GM19238 (cell line): Measurements from ENCODE around the gene BEND7.

Source experiments
- DNase-seq: peaks from one replicate; pipeline ENCODE4 v3.0.0; 2011; ENCODE audit warnings: low spot score; ENCODE audit not compliant: insufficient read length

BEND7 gene

DNA sequence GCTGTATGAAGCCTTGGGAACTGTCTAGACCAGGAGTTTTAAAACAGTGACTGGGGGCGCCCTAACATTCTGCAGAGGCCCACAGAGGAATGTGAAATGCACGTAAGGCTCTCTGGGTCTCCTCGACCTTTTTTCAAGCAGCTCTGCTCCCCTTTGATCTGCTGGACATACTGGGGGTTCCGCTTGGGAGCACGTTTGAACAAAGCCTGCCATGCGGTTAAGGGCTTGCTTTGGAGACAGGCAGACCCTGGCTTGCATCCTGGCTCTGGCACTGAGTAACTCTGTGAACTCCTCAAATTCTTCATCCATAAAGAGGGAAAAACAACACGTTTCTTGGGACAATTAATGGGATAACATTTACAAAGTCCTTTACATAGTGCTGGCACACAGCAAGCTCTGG is 7.8 kb downstream of the BEND7 start:
- DNase-seq = no peak

GRCh38 chr10:13520194-13520593 is 8.6 kb downstream of the BEND7 start:
- no peak for DNase-seq

DNA sequence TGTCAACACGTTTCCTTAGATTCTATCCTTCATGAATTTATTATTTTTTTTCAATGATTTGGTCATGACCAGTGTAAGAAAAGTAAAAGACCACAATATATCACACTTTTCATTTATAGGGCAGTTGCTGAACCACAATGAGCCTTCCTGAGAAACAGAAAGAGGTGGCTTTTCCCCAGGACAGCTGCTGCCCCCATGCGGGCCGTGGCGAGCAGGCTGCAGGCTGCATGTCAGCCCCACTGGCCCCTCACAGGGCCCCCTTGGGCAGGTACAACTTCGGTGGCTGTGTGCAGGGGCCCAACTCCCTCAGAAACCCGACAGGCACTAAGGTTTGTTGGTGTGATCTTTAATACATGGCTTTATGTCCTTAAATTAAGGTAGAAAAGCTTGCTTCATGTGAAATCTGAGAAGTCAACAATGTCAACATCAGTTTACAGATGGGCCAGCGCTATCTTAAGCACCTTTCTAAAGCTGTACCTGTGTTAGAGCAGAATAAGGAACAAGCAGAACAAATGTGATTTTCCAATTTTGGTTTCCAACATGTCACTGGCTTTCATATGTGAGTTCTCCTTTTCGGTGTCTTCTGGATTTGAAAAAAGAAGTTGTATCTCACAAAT is 10.6 kb downstream of the BEND7 start:
- no peak for DNase-seq

GRCh38 chr10:13517675-13518074 is 11.1 kb downstream of the BEND7 start:
- DNase-seq = no peak

DNA sequence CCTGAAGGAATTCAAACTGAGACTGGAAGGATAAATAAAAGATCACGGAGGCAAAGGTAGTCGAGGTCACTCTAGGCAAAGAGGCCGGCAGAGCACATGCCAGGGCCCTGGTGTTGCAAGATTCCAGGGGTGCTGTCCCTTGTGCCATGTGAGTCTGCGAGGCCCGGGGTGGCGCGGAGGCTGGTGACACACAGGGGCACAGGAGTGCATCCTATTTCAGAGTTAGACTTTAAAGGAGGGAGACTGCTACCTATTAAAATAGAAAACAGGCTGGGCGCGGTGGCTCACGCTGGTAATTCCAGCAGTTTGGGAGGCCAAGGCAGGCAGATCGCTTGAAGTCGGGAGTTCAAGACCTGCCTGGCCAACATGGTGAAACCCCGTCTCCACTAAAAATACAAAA is 12.6 kb downstream of the BEND7 start:
- DNase-seq = no peak

GRCh38 chr10:13515467-13515866 is 13.3 kb downstream of the BEND7 start:
- DNase-seq = no peak

DNA sequence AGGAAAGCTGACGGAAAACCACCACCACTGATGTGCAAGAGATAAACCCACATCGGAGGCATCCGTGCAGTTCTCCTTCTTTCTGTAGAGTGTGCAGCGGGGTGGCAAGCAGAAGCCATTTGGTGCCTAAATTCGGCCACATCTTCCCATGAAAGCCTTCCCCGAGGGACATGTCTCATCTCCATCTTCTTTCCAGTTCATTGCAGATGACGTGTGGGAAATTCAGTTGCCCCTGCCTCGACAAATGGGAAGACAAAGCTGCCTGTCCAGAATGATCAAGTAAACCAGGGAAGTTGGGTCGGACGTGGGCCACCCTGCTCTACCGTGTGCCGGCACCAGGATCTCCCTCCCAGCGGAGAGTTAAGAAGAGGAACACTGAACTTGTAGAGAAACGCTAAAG is 14.5 kb downstream of the BEND7 start:
- DNase-seq = no peak

- DNase-seq = no peak
Measured at GRCh38 chr10:13512564-13512963, 16.2 kb downstream of the BEND7 start.

- DNase-seq = no peak
Measured at GRCh38 chr10:13511409-13511808, 17.4 kb downstream of the BEND7 start.

DNA sequence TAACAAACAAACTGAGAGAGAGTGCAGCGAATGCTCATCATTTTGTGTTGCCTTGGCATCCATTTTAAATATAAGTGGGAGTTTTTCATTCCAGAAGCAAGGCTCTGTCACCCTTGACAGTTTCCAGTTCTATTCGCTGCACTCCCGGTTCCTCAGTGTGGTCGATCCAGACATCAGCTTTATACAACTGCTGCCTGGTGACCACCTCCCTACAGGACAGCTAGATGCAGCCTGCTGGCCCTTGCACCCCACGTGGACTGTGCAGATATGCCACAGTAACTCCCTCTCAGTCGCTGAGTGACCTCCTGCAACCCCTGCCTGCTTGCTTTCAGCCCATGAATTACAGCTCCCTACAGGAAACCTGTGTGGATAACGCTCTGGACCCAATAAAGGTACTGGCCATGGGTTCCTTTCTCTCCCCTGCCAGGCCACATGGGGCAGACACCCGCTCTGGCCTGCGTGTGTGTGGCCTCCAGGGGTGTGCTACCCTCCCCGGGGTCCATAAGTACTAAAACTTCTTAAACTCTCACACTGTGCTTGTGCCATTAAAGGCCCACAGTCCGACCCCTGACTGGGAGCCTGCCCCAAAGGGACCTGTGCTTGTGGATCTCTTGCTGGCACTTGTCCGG is 23.6 kb downstream of the BEND7 start:
- no peak for DNase-seq

DNA sequence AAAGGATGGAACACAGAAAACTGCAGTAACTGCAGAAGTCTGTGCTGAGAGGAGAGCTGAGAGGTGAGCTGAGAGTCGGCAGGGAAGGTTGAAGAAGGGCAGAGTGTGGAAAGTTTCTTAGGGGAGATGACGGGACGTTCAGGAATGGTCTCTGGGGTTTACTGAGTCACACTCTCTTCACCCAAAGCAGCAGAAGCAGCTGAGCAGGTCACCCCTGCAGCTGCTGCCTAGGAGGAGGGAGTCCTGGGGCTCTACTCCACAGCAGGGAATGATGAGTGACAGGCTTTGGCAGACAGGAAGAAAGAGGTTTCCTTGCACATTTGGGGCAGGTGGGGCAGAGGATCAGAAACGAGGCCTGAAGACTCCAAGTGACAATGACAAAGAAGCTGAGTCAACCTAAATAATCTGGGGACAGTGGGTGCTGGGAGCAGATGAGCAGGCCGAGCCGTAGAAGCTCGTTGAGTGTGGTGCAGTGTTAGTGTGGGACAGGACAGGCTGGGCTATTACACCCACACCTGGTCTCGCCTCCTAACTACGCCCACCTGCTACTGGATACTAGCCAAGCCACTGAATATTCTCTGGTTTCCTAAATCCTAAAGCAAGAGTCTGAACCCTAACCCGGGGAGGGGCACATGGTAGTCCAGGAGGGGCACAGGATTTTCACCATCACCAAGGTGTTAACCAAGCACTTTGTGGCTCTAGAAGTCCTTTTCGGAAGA is 24.9 kb downstream of the BEND7 start:
- DNase-seq = no peak

DNA sequence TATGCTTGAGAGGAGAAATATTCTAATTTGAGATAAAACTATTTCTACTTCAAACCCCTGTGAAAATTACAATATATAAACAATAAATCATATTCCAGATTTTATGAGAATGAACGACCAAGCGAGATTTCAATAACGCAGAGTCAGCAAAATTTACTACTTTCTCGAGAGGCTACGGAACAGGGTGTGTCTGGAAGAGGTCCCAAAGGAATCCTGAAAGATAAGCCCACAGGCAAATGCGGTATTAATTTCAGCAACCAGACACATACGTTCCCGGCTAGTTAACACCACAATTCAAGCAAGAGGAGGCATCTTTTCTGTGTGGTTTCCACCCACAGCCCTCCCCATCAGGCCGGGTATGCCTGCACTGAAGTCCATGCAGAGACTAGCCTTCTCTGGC is 26.4 kb downstream of the BEND7 start:
- DNase-seq = no peak

GRCh38 chr10:13500201-13500600 is 28.6 kb downstream of the BEND7 start:
- DNase-seq = no peak

DNA sequence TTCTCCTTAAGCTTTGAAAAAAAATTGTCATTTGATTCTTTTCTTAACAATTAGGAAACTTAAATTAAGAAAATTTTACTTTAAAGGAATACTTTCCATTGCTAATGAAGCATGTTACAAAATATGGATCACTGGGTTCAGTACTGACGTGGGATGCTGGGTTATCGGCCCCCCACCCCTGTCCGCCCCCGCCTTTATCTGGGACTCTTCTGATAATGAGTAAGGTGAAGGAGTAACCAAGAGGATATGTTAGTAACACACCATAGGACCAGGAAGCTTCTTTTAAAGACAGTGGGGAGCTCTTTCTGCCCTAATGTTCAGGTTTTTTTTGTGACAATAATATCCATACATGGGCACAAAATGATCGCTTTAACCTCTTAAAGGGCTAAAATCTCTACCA is 29.7 kb downstream of the BEND7 start:
- DNase-seq = no peak

GRCh38 chr10:13496931-13497330 is 31.9 kb downstream of the BEND7 start:
- no peak for DNase-seq

GRCh38 chr10:13496164-13496563 is 32.6 kb downstream of the BEND7 start:
- no peak for DNase-seq

GRCh38 chr10:13492493-13493180 is 36.2 kb downstream of the BEND7 start:
- DNase-seq = no peak

GRCh38 chr10:13491747-13492360 is 37.0 kb downstream of the BEND7 start:
- DNase-seq = no peak

DNA sequence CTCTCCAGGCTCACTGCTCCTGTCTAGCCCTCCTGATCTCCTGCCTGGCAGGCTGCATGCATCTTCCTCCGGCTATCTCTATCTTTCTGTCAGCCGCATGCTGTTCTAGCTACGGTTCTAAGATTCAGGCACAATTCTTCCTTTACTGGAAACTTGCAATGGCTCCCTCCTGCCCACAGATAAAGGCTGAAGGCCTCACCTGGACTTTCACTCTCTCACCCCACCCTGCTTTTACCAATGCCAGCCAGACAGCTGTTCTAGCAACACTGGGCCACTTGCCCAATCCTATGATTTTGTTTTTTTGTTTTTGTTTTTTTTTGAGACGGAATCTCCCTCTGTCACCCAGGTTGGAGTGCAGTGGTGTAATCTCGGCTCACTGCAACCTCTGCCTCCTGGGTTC is 38.3 kb downstream of the BEND7 start:
- no peak for DNase-seq

DNA sequence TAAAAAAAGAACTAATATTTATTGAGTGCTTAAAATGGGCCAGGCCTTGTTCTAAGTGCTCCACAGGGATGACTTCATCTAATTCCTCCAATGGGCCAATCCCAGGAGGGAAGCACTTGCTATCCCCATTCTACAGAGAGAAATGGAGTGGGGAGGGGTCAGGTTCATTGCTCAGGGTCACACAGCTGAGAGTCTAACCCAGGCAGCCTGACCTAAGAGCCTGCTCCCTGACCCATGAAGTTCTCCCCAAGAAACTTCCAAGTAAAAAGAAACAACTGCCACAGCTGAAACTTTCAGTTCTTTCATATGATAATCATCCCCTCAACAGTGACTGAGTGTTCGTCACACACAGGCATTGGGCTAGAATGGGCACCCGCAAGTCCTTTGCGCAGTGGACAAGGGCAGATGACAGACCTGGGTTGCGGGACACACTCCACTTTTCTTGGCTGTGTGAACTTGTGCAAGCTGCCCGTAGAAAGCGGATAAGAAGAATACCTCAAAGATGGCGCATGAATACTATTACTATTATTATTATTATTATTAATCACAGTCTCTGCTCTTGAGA is 39.7 kb downstream of the BEND7 start:
- no peak for DNase-seq

DNA sequence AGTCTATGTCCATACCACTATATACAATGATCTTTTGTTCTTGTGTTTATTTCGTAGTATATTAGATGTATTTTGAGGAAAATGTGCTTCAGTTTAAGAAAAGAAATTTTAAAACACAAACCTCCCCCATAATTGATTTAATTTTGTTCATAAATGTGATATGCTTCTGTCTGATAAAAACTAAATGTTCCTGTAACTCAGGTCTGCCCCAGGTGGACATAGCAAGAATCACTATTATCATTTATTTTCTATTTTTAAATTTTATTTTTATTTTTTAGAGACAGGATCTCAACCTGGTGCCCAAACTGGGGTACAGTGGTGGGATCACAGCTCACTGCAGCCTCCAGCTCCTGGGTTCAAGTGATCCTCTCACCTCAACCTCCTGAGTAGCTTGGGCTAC is 43.2 kb downstream of the BEND7 start:
- DNase-seq = no peak

GRCh38 chr10:13483951-13484350 is 44.9 kb downstream of the BEND7 start:
- no peak for DNase-seq
